Astrocyte (in vitro differentiated cells and primary cell): ENCODE measurements around the gene LMO7.

Source experiments
- CTCF ChIP-seq: IDR thresholded peaks from 2 replicates; pipeline ENCODE4 v1.5.1; 2011; ENCODE audit warnings: low read depth, mild to moderate bottlenecking, inconsistent platforms, low read length, moderate library complexity; ENCODE audit not compliant: insufficient read depth
- EZH2 ChIP-seq: IDR thresholded peaks from 2 replicates; pipeline ENCODE4 v1.6.1; 2012; ENCODE audit warnings: mild to moderate bottlenecking, low read length, inconsistent platforms; ENCODE audit not compliant: insufficient read depth

GRCh38 chr13:75690607-75691006 is 54.5 kb downstream of the LMO7 start:
- no peak for TF ChIP-seq CTCF
- no peak for TF ChIP-seq EZH2
